ENCODE measurements around the gene STXBP1.

STXBP1 gene

DNA sequence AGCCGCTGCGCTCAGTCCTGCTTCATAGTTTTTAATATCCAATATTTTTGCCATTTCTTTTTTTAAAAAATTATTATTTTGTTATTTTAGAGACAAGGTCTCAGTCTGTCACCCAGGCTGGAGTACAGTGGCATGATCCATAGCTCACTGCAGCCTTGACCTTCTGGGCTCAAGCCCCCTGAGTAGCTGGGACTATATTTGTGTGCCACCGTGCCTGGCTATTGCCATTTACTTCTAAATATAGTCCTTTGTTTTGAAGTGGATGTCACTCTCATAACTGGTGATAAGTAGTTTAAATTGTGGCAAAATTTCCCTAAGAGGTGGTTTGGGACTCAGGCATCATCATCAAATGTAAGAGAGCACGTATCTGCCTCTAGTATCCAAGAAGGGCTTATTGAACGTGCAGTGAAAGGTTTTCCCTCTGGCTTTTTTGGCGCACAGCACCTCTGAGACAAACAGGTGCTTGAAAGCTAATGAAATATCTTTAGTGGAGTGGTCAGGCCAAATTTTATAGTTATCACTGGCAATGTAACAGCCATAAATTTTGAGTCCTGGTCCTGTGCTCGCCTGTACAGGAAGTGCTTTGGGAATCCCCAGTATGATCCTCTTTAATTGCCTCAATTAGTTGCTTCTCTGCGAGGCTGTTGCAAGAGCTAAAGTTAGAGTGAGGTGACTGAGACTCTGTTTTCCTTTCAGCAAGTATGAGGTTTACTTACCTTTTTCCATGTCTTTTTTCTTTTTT lies 14.8 kb downstream of the STXBP1 start:
- DNase-seq = no peak

DNA sequence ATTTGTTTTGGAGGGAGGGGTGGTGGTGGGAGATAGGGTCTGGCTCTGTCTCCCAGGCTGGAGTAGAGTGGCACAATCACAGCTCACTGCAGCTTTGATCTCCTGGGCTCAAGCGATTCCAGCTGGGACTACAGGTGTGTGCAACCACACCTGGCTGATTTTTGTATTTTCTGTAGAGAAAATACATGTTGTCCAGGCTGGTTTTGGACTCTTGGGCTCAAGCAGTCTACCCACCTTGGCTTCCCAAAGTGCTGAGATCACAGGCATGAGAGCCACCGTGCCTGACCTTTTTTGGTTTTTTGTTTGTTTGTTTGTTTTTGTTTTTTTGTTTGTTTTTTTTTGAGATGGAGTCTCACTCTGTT lies 15.4 kb downstream of the STXBP1 start:
- DNase-seq = no peak

DNA sequence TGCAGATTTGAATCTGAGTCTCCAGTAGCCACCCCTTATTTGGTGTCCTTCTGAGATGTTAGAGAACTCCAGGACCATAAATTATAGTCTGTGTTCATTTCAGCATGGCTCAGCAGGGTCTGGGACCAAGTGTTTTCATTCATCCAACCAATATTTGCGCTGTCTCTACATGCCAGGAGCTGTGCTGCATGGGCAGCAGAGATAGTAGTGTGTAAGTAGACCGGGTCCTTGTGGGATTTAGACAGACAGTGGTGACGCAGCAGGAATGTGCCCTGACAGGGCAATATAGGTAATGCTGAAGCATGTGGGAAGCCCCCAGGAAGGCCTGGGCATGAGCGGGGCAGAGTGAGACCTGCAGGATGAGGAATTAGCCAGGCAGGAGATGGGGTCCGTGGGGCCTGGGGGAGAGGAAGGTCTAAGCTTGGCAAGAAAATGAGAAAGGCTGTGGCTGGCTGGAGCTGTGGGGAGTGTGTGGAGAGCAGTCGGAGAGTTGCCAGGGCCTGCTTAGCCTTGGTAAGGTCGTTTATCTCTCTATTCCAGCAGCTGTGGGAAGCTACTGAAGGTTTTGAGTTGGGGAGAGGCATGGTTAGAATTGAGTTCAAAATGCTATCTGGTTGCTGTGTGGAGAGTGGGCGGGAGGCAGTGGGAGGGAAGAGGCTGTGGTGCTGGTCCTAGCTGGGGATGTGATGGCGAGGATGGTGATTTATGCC lies 16.8 kb downstream of the STXBP1 start:
- no peak for DNase-seq

DNA sequence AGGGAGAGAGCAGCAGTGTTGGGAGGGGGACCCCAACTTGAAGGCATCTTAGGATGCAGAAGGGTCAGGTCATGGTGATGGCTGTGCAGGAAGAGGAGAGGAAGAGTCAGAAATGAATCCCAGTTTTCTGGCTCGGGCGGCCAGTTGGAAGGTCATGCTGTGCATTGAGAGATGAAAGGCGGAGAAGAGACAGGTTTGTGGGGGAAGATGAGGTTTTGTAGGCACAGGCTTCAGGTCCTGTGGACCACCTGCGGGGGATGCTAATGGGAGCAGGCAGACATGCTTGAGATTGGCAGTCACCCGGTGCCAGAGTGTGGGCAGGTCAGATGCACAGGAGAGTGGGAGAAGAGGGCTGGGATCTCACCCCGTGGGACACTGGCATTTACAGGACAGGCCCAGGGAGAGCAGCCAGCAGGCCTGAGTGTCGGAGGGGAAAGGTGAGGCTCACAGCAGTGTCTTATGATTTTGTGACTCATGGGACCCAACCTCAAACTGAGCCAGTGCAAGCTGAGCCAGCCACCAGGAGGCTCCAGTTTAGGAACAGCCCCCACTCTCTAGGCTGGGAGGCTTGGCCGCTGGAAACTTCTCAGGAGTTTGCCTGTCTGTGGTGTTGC lies 17.5 kb downstream of the STXBP1 start:
- DNase-seq = no peak

DNA sequence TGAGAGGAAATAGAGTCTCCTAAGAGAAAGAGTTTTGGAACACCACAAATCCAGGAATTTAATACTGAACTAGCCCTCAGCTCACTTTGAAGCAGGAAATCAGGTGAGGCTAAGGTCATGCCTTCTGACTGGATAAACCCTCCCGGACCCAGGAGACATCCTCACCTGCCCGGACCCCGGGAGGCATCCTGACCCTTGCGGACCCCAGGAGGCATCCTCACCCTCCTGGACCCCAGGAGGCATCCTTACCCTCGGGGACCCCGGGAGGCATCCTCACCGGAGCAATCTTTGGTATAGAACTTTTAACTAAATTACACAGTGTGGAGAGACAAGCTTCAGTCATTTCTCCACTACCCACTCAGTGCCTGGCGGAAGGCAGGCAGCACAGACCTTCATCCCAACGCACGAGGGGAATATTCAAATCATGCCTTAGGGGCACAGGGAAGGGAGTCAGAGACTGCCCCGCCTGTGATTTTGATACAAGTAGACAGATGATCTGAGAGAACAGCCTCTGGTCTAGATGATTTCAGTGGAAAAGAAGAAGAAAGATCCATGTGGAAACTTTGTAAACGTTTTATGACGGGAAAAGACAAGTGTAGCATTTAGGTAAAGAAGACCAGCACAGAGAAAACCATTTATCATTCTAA lies 21.3 kb downstream of the STXBP1 start:
- DNase-seq = no peak

DNA sequence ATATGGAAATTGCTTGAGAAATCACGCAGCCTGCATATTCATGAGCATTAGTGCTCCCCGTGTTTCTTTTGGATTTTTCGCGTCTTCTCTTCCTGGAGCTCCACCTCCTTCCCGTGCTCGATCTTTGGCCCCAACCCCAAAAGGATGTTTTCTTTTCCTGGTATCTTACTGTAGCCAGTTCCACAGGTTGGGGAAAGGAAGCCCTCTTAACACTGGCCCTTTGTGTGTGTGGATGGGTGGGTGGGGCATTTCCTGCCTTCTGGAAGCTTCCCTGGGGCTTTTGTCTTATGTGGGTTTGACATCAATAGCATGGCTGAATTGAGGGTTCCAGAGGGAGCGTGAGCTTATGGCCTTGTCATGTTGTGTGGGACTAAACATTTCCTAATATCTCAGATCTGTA lies 21.9 kb downstream of the STXBP1 start:
- DNase-seq = no peak

DNA sequence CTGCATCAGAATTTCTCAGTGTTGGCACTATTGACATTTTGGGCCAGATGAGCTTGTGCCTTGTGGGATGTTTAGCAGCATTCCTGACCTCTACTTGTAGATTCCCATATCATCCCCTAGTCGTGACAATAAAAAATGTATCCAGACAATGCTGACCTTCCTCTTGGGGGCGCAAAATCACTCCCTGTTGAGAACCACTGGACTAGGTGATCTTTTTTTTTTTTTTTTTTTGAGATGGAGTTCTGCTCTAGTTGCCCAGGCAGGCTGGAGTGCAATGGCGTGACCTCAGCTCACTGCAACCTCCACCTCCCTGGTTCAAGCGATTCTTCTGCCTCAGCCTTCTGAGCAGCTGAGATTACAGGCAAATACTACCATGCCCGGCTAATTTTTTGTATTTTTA lies 22.6 kb downstream of the STXBP1 start:
- DNase-seq = no peak

DNA sequence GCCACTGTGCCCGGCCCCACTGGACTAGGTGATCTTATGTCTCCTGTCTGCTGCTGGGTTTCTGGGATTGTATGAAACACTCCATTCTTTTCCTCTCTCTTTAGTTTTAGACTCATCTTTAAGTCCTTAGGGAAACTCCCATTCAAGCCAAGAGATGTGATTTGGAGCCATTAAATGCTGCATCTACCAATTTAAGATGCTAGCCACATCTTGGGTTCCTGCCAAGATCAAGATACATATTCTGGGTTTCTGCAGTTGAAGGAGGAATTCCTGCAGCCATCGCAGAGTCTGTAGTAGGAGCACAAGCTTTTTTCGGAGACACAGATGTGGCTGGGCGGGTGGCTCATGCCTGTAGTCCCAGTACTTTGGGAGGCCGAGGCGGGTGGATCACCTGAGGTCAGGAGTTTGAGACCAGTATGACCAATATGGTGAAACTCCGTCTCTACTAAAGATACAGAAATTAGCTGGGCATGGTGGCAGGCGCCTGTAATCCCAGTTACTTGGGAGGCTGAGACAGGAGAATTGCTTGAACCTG lies 23.2 kb downstream of the STXBP1 start:
- DNase-seq = no peak

DNA sequence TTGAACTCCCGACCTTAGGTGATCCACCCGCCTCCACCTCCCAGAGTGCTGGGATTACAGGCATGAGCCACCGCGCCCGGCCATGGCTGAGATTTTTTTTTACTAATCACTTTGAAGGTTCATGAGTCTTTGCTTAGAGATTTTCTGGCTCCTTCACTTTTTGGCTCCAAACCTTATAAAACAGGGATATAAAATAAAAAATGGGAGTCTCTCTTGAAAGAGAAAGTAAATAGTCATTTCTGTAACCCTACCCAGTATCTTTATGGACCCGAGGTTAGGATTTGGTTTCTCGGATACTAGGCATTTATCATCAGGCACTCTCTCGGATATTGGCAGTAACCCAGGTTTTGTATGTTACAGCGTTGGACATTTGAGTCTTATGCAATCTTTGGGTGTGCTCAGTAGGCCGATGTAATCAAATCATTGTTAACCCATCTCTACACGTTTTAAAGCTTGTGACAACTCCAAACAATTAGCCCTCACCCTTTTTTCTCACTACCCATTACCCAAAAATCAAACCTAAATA lies 25.3 kb downstream of the STXBP1 start:
- no peak for DNase-seq

DNA sequence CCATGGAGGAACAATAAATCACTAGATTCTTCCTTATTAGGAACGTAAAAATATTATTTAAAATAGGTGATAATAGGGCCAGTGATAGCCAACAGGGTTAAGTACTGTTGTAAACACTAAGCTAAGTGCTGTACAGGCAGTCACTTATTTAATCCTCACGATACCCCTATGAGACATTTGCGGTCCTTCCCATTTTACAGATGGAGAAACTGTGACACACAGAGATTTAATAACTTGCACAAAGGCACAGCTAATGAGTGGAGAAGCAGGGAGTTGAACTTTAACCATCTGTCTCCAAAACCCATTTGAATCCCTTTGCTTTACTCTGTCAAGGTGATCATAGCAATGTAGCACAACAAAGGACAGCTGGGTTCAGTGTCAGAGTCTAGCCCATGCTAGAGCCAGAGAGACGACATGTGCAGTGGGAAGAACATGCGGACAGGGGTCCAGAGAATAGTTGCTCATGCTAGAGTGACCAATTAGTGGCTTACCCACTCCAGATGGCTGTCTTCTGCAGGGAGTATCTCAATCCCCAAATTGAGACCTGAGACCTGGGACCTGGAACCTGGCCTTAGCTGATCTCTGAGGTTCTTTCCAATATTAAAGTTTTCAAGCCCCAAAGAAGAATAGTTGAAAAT lies 28.9 kb downstream of the STXBP1 start:
- DNase-seq = no peak

DNA sequence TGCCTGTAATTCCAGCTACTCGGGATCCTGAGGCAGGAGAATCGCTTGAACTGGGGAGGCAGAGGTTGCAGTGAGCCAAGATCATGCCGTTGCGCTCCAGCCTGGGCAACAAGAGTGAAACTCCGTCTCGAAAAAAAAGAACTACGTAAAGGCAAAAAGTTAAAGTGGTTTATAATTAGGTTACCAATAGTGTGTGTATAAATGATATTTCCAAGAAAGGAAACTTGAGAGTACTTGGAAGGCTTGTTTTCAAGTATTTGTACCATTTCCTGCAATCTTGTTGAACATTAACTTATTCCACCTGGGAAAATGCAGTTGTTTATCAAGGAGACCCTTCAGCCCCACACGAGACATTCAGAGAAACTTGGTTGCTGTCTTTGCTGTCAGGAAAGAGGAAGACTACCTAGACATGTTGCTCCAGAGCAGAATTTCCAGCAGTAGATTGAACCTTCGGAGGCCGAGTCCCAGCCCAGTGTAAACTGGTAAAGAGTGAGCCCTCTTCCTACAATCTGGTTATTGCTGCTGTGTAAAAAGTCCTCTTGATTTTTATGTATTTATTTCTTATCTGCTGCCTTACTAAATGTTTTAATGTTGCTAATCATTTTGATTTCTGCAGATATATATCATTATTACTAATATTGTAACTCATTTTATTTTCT lies 30.1 kb downstream of the STXBP1 start:
- DNase-seq = no peak

DNA sequence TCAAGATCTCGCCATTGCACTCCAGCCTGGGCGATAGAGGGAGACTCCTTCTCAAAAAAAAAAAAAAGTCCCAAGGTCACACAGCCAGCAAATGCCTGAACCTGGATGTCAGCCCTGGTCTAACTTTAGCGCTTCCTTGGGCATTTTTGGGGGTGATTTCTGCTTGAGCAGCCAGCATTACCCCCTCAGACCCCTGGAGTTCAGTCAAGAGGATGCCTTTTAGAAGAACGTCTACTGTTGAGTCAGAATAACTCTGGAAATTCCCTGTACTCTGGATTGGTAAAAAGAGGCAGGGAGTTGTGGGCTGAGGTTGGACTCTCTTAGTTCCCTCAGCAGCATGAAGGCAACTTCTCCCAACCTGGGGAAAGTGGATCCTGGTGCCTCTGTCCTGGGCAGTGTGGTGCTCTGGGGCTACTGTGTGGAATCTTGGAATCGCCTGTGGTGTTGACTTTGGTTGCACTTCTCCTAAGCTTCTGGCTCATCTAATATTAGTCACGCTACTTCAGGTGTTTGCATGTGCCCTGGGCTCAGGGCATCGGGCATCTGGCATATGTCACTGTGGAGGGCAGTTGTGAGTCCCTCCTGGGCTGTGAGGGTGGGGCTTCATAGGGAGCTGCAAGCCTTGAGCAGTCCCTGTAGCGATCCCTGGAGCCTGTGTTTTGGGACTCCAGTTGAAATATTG lies 32.2 kb downstream of the STXBP1 start:
- DNase-seq = no peak

DNA sequence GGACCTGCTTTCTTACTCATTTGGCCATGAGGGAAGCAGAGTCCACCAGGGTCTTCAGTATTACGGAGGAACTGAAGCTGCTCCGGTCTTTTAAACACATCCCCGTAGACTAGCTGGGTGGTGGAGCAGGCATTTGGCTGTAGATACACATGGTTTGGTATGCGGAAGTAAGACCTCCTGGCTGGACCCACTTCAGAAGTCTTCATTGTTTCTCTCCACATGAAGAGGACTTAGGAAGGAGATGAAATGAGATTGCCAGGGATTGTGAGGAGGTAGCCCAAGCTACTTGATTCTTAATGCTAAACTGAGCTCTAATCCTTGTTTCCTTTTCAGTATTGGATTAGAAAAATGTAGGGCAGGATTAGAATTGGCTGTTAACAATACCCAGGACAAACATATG lies 32.9 kb downstream of the STXBP1 start:
- DNase-seq = no peak

DNA sequence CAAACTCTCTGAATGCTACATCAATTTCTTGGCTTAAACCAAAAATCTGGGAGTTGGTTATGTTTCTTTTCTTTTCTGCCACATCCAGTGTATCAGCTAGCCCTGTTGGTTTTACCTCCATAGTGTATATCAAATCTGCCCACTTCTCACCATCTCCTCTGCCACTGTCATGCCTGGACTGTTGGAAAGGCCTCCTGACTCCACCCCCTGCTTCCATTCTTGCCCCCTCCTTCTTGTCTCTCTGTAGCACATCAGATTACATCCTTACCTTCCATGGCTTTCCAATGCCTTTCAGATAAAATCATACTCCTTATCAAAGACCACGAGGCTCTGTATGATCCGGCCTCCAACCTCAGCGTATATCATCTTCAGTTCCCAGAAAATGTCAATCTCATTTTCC lies 35.4 kb downstream of the STXBP1 start:
- DNase-seq = no peak

DNA sequence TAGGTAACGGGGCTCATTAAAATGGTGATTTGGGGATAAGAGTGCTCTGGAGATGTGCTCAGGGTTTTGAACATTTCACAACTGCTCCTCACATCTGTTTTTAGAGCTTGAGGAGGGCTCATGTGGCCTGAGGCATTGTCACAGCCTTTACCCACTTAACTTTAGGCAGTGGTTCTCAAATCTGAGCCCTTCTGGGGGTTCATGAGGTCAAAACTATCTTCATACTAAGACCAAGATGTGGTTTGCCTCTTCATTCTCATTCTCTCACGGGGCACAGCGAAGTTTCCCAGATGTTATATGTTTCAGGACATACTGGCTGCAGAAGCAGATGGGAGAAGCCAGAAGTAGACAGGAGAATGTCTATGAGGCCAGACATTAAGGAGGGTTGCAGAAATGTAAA lies 38.4 kb downstream of the STXBP1 start:
- DNase-seq = no peak

DNA sequence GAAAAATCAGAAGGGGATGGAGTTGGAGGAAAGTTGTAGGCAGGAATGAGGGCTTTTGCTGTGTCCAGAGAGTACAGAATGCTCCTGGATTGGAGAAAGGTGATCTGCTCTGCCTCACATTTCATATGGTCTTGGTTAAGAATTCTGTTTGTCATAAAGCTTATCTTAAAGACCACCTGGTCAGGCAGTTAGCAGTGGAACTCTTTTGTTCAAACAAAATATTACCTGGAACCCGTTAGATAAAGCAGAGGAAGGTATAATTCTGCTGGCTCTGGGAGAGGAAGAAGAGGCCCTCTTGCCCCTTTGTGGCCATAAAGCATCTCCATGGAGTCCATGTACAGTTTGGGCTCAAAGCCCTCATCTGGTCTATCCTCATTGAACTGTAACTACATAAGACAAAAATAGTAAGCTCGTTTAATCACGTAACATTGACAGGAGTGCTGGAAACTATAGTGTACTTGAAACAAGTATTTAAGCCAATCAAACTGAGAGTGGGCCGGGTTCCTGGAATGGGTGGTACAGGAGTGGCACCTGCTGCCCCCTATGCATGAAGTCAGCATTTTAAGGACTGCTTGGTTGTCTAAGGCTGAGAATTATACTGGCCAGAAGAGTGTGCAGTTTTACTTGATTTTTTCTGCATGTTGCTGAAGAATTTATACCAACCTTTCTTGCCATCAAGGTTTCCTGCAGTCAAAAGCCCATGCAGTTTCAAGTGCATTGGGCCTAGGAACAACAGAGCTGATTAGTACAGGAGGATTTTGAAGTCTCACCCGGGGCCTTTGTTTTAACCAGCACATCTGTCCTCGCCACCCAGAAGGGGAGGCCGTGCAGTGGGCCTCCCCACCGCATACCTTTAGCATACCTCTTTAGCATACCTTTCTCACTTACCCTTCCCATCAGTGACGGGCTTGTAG lies 39.9 kb downstream of the STXBP1 start:
- no peak for DNase-seq

DNA sequence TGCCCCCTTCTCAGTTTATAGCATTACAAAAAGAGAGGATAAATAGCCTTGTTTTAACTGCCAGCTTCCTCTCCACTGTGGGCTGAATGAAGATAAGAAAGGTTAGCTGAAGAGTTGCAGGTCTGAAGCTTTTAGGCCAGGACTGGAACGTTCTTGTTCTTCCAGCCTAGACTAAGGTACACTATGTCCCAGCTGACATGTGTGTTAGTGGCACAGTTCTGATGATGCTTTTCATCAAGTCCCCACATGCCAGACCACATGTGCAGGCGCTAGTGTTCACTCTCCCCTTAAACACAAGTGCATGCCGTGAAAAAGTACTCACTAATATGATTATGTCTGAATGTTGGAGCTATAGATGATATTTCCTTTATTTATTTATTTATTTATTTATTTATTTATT lies 40.7 kb downstream of the STXBP1 start:
- DNase-seq = no peak

DNA sequence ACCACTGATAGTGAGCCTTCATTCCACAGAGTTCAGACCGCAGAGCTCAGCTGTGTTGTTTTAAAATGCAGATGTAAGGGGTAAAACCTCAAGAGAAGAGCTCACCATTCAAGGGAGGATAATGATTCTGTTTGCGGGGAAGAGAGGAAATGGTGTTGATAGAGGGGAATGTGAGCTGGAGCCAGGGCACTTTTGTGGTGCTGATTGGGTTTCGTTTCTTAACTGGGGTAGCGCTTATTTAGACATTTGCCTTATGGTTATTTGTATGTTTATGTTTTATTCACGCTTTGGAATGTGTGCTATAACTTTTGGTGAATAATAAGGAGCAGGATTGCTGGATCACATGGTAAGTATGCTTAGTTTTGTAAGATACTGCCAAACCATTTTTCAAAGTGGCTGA lies 42.5 kb downstream of the STXBP1 start:
- no peak for DNase-seq

DNA sequence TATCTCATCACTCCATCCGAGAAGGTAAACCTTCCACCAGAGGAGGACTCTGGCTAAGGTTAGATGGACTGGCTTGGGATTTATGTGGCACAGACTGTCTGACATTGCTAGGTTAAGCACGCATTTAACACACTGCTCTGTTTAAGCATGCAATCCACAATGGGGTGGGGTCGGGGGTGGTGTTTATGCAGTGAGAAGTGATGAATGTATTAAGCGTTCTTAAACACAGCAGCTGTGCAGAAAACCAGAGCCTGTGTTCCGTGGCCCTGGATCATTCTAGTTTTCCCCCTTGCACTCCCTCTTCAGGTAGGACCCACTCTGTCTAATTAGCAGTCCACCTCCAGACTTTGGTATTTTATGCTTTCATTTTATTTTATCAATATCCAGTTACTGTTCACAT lies 46.4 kb downstream of the STXBP1 start:
- no peak for DNase-seq

DNA sequence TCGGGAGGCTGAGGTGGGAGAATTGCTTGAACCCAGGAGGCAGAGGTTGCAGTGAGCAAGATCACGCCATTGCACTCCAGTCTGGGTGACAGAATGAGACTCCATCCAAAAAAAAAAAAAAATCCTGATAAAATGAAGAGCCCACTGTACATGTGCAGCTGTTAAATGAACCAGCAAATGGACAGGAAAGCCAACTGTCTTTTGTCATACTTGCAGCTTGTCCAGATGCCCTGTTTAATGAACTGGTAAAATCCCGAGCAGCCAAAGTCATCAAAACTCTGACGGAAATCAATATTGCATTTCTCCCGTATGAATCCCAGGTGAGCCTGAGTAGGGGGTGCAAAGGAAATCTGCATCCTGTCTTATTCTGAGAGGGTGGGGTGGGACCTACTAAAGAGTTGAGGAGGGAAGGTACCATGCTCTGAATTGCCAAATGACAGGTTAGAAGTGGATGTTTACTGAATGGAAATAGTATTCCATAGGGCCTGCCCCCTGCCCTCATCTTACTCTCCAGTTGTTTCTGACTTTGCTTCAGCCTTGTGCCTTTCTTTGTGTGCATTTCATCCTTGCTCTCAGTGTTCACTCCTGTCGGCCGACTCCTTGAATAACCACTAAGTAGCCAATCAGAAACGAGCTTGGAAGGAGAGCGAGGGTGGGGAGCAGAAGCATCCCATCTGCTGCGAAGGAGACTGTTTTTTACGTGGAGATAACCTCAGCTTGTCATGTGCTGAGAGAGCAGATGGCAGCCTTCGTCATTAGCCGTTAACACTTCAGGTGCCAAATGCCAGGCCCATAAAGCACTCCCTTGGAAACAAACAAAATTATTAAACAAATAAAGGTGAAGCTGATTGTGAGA lies 49.0 kb downstream of the STXBP1 start:
- no peak for DNase-seq

Measured in activated CD4-positive, alpha-beta T cell treated with anti-CD3 and anti-CD28 coated beads, Interleukin-2, amount 50 U/mL, for 16 hours (primary cell).